ENCODE results near the gene SPAAR.

GRCh38 chr9:35939679-35940250 is 30.5 kb downstream of the SPAAR start:
- TF ChIP-seq, protein P1, sequence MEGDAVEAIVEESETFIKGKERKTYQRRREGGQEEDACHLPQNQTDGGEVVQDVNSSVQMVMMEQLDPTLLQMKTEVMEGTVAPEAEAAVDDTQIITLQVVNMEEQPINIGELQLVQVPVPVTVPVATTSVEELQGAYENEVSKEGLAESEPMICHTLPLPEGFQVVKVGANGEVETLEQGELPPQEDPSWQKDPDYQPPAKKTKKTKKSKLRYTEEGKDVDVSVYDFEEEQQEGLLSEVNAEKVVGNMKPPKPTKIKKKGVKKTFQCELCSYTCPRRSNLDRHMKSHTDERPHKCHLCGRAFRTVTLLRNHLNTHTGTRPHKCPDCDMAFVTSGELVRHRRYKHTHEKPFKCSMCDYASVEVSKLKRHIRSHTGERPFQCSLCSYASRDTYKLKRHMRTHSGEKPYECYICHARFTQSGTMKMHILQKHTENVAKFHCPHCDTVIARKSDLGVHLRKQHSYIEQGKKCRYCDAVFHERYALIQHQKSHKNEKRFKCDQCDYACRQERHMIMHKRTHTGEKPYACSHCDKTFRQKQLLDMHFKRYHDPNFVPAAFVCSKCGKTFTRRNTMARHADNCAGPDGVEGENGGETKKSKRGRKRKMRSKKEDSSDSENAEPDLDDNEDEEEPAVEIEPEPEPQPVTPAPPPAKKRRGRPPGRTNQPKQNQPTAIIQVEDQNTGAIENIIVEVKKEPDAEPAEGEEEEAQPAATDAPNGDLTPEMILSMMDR (IDR thresholded peaks at IDR 0.05): no peak
- TF ChIP-seq POLR2A (IDR thresholded peaks at IDR 0.05): no peak
